Chondrocyte (in vitro differentiated cells): Measurements from ENCODE around the gene GAA. TPM values are rescaled to one million over a fixed set of nuclear protein-coding genes. Genes with fewer than 3 reads are reported as not detected.

ENCODE experiments used
- DNase-seq: peaks from one replicate; pipeline ENCODE4 v3.0.0; 2021; ENCODE audit warnings: mixed read lengths, low spot score
- H3K27ac Mint-ChIP-seq: one replicate; pipeline ENCODE4 v1.8.0; 2021; ENCODE audit warnings: mild to moderate bottlenecking, moderate library complexity, mixed read lengths; ENCODE audit not compliant: unreplicated experiment
- H3K27me3 Mint-ChIP-seq: 2 replicates; pipeline ENCODE4 v1.8.0; 2021; ENCODE audit warnings: low read depth, mixed read lengths
- H3K36me3 Mint-ChIP-seq: 2 replicates; pipeline ENCODE4 v1.8.0; 2021; ENCODE audit warnings: low read depth, mixed read lengths
- H3K4me1 Mint-ChIP-seq: 2 replicates; pipeline ENCODE4 v1.8.0; 2021; ENCODE audit warnings: low read depth, mild to moderate bottlenecking, mixed read lengths
- H3K4me3 Mint-ChIP-seq: one replicate; pipeline ENCODE4 v1.8.0; 2021; ENCODE audit warnings: mild to moderate bottlenecking, moderate library complexity, mixed read lengths; ENCODE audit not compliant: unreplicated experiment
- H3K9me3 Mint-ChIP-seq: 2 replicates; pipeline ENCODE4 v1.8.0; 2021; ENCODE audit warnings: low read depth, mixed read lengths
- CTCF ChIP-seq: fragments of 200-600 bp; sonication (generic); IDR thresholded peaks from 2 replicates; pipeline ENCODE4 v1.5.0; 2021; ENCODE audit warnings: antibody characterized with exemption, mild to moderate bottlenecking, moderate library complexity
- total RNA-seq: library from RNA; stranded (reverse); gene quantifications from 3 replicates; pipeline ENCODE4 v1.2.1, GENCODE V29; 2021

Gene GAA
- total RNA-seq, 1 donor from 2014 or later, result 45.7 TPM

GRCh38 chr17:80126449-80126715 lies 25.0 kb downstream of the GAA start:
- no peaks in the 10 kb centered on the region for H3K9me3 Mint-ChIP-seq
- no peak overlapping the region for H3K27ac Mint-ChIP-seq
- H3K27me3 Mint-ChIP-seq, result peaks cover 1% of the 10 kb centered on the region
- no peak for TF ChIP-seq CTCF
- no peaks in the 10 kb centered on the region for H3K36me3 Mint-ChIP-seq
- DNase-seq, result no peak
- no peak overlapping the region for H3K4me3 Mint-ChIP-seq
- H3K4me1 Mint-ChIP-seq, result no peaks in the 10 kb centered on the region

GRCh38 chr17:80129006-80129565 lies 27.7 kb downstream of the GAA start:
- peaks cover 1% of the 10 kb centered on the region for H3K27me3 Mint-ChIP-seq
- H3K9me3 Mint-ChIP-seq, result no peaks in the 10 kb centered on the region
- H3K36me3 Mint-ChIP-seq, result peaks cover 13% of the 10 kb centered on the region
- no peak for DNase-seq
- H3K27ac Mint-ChIP-seq, result no peak overlapping the region
- H3K4me1 Mint-ChIP-seq, result no peaks in the 10 kb centered on the region
- H3K4me3 Mint-ChIP-seq, result no peak overlapping the region
- no peak for TF ChIP-seq CTCF

GRCh38 chr17:80130992-80131391 lies 29.6 kb downstream of the GAA start:
- H3K27me3 Mint-ChIP-seq, result peaks cover 1% of the 10 kb centered on the region
- no peaks in the 10 kb centered on the region for H3K9me3 Mint-ChIP-seq
- DNase-seq, result no peak
- no peak overlapping the region for H3K4me3 Mint-ChIP-seq
- peaks cover 27% of the 10 kb centered on the region for H3K36me3 Mint-ChIP-seq
- no peak for TF ChIP-seq CTCF
- H3K27ac Mint-ChIP-seq, result no peak overlapping the region
- no peaks in the 10 kb centered on the region for H3K4me1 Mint-ChIP-seq

- Mint-ChIP-seq H3K4me3 (no peak overlapping the region), H3K4me1 (no peaks in the 10 kb centered on the region), H3K9me3 (no peaks in the 10 kb centered on the region), H3K36me3 (peaks cover 46% of the 10 kb centered on the region), H3K27me3 (no peaks in the 10 kb centered on the region), H3K27ac (no peak overlapping the region)
- no peak for DNase-seq
- no peak for TF ChIP-seq CTCF
Measured at GRCh38 chr17:80132906-80133625, 31.7 kb downstream of the GAA start.

- peaks cover 48% of the 10 kb centered on the region for H3K36me3 Mint-ChIP-seq
- TF ChIP-seq CTCF, result no peak
- H3K4me3 Mint-ChIP-seq, result no peak overlapping the region
- DNase-seq, result no peak
- no peak overlapping the region for H3K27ac Mint-ChIP-seq
- no peaks in the 10 kb centered on the region for H3K9me3 Mint-ChIP-seq
- H3K4me1 Mint-ChIP-seq, result no peaks in the 10 kb centered on the region
- H3K27me3 Mint-ChIP-seq, result no peaks in the 10 kb centered on the region
Measured at GRCh38 chr17:80133626-80133970, 32.2 kb downstream of the GAA start.
